NCI-H82 treated with DMSO at 0.1 percent for 48 hours (cell line): ENCODE measurements around the gene ATP9B.
"Not testable (repeated sequence)": the region's sequence is repeated elsewhere in the genome, so short reads cannot be mapped to it uniquely, and the experiment has no call there.

Source experiments
- DNase-seq: peaks from one replicate; lab custom pipeline; 2025; ENCODE audit not compliant: unreplicated experiment; lab: John Stamatoyannopoulos, UW

The ATP9B gene

DNA sequence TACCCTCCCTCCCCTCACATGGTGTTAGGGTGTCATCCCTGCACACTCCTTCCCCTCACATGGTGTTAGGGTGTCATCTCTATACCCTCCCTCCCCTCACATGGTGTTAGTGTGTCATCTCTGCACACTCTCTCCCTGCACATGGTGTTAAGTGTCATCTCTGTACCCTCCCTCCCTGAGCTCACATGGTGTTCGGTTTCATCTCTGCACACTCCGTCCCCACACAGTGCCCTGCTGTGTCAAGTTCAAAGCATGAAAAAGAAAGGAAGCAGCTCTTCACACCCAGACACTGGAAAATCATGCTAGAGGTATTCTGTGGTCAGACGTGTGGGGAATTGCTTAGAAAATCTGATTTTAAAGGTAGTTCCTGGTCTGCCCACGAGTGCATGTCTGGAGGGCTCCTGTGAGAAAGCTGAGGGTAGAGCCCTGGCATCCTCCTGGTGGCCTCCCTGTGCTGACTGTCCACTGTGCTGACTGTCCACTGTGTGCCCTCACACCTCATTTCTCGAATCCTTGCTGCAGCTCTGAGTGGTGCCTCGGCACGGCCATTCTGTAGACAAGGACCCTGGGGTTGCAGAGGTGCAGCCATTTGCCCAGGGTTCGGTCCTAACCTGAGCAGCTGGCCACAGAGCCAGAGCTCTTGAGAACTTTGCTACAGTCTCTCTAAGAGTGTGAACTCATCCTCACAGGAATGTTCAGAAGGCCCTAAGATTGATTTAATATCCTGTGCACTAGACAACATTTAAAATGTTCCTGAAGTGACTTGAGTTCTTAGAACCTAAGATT lies 257.4 kb downstream of the ATP9B start:
- DNase-seq, result no peak

- DNase-seq, result no peak
These were observed 258.1 kb downstream of the ATP9B start for GRCh38 chr18:79327199-79327721.

DNA sequence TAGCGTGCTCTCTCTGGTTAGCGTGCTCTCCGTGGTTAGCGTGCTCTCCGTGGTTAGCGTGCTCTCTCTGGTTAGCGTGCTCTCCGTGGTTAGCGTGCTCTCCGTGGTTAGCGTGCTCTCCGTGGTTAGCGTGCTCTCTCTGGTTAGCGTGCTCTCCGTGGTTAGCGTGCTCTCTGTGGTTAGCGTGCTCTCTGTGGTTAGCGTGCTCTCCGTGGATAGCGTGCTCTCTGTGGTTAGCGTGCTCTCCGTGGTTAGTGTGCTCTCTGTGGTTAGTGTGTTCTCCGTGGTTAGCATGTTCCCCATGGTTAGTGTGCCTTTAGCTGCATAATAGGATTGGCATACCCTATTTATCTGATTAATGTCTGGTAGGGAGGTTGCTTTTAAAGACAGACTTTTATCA lies 258.7 kb downstream of the ATP9B start:
- DNase-seq, result not testable (repeated sequence)

GRCh38 chr18:79328887-79329286 lies 259.7 kb downstream of the ATP9B start:
- DNase-seq, result no peak

DNA sequence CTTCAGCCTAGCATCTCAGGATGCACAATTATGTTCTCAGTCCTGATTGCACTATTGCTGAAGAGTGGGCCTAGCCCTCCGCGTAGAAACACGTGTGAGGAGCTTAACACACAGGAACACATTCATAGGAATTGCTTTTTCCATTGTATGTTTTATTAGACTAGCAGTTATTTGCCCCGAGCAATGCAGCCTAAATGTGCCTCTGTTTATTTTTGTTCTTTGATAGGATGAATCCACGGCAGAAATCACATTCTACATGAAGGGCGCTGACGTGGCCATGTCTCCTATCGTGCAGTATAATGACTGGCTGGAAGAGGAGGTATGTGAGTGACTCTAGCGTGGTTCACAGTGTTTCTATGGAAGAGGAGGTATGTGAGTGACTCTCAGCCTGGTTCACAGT lies 260.6 kb downstream of the ATP9B start:
- no peak for DNase-seq

DNA sequence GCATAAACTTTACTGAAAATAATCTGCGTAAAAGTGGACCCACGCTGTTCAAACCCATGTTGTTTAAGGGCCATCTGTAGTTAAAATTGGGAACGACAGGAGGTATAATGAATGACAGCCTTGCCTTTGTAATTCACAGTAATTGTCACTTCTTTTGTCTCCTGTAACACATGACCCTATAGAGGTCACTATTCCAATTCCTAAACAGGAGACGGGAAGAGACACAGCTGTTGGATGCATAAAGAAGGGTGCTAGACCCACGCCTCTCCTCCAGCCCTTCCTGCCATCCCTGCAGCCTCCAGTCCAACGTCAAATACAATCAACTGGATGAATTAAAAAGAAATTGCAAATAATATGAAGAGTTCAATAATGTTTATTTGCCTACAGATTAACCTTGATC lies 263.5 kb downstream of the ATP9B start:
- DNase-seq, result no peak

DNA sequence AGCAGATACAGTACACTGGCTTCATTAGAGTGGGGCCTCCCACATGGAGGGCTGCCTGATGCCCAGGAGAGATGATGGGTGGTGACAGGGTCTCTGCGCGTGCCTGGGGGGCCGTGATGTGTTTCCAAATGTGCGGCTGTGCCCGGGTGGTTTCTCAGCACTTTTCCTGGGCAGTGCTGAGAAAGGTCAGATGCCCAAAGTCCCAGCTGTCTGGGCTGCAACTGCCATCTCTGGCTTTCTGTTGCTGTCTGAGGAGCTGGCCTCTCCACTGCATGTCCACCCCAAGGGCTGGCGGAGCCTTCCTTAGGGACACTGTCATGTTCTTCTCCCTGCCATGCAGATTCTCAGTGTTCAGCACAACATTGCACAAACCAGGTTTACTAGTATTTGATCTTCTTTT lies 263.9 kb downstream of the ATP9B start:
- no peak for DNase-seq

GRCh38 chr18:79334496-79335233 lies 265.5 kb downstream of the ATP9B start:
- DNase-seq, result no peak

DNA sequence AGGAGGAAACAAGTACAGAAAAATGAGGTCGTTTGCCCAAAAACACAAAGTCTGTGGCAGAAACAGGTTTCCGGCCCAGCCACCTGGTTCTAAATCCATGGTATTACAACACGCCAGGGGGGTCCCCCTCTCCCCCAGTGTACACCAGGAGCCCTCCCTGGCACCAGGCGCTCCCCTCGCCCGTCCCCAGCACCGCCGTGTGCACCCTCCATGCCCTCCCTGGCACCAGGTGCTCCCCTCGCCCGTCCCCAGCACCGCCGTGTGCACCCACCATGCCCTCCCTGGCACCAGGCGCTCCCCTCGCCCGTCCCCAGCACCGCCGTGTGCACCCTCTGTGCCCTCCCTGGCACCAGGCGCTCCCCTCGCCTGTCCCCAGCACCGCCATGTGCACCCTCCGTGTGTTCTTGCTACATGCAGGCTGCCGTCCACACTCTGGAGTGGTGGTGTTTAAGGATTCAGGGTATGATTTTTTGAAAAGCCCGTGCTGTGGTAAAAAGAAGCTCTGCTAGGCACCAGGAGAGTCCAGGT lies 266.7 kb downstream of the ATP9B start:
- no peak for DNase-seq

DNA sequence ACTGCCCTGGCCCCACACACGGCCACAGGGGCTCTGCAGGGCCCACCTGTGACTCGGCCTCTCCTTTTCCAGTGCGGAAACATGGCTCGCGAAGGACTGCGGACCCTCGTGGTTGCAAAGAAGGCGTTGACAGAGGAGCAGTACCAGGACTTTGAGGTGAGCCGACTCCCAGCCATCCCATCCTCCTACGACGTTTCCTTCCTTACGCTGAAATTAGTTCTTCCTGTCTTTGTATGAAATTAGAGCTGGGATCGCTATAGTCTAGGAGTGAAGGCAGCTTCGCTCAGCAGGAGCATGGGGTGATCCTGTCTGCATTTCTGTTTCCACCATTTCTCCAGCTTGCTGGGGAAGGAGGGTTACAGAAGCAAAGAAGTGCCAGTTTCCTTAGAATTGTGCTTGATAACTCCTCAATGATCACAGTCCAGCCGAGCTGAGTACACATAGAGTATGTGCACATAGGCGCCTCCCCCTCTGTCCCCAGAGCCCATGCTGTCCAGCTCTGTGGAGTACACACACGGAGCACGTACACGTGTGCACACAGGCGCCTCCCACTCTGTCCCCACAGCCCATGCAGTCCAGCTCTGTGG lies 267.5 kb downstream of the ATP9B start:
- no peak for DNase-seq

DNA sequence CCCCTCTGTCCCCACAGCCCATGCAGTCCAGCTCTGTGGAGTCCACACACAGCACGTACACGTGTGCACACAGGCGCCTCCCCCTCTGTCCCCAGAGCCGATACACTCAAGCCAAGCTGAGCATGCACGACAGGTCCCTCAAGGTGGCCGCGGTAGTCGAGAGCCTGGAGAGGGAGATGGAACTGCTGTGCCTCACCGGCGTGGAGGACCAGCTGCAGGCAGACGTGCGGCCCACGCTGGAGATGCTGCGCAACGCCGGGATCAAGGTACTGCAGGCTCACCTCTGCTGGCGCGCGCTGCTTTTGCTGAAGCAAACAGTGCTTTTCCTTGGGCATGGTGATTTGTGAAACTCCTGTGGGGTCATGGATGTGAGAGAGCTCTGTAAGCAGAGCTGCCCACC lies 268.0 kb downstream of the ATP9B start:
- no peak for DNase-seq

GRCh38 chr18:79337620-79338019 lies 268.4 kb downstream of the ATP9B start:
- no peak for DNase-seq

DNA sequence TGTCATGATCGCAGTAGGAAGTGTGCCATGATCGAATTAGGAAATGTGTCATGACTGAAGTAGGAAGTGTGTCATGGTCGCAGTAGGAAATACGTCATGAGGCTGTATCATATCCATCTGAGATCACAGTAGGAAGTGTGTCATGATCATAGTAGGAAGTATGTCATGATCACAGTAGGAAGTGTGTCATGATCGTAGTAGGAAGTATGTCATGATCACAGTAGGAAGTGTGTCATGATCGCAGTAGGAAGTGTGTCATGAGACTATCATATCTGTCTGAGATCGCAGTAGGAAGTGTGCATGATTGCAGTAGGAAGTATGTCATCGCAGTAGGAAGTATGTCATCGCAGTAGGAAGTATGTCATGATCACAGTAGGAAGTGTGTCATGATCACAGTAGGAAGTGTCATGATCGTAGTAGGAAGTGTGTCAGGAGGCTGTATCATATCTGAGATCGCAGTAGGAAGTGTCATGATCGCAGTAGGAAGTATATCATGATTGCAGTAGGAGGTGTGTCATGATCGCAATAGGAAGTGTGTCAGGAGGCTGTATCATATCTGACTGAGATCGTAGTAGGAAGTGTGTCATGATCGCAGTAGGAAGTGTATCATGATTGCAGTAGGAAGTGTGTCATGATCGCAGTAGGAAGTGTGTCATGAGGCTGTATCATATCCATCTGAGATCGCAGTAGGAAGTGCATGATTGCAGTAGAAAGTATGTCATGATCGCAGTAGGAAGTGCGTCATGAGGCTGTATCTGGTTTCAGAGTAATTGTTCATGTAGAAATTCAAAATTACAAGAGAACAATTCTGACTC lies 270.1 kb downstream of the ATP9B start:
- no peak for DNase-seq

DNA sequence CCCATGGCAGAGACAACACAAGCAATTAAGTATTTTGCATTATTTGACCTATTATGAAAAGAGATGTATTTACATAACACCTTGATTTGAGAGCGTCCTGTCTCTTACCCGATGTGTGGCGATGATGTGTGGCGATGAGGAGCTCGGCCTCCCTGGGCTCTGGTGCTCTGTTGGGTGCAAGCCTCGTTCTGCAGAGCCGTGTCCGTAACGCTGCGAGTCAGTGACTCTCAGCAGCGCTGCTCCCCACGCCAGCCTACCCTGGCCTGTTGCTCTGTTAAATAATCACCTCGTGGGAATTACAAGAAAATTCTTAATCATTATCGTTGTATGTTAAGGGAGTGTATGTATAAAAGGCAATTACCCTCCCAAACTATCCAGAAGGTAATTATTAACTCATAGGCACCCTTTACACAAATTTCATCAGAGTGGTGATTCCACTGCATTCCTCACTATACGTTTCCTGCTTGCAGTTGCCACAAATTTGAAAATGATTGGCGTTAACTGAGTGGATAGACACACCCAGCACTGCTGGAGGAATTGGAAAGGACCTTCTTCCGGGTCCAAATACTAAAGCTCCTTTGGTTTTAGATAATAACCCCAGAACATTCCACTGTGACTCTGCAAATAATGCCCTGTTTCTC lies 274.5 kb downstream of the ATP9B start:
- DNase-seq, result no peak

DNA sequence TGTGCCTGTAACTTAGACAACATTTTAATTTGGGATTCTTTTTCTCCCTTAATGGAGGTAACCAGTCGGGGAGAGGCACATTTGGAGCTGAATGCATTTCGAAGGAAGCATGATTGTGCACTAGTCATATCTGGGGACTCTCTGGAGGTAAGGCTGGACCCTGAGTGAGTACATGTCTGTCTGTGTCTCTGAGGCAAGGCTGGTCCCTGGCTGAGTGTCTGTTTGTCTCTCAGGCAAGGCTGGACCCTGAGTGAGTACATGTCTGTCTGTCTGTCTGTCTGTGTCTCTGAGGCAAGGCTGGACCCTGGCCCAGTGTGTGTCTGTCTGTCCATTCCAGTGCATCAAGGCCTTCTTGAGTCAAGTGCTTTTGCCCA lies 275.0 kb downstream of the ATP9B start:
- no peak for DNase-seq

DNA sequence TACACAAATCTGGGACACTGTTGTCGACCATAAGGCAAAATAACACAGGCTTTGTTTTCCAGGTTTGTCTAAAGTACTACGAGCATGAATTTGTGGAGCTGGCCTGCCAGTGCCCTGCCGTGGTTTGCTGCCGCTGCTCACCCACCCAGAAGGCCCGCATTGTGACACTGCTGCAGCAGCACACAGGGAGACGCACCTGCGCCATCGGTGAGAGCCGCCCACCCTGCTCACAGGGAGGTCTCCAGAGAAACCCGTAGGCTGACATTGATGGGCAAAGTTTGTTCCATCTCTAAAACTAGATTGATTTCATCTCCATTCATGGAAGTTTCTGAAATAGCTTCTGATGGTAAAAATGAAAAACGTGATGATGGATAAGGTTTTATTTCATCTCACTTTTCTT lies 276.2 kb downstream of the ATP9B start:
- DNase-seq, result no peak

- DNase-seq, result no peak
These were observed 276.8 kb downstream of the ATP9B start for GRCh38 chr18:79345981-79346380.

DNA sequence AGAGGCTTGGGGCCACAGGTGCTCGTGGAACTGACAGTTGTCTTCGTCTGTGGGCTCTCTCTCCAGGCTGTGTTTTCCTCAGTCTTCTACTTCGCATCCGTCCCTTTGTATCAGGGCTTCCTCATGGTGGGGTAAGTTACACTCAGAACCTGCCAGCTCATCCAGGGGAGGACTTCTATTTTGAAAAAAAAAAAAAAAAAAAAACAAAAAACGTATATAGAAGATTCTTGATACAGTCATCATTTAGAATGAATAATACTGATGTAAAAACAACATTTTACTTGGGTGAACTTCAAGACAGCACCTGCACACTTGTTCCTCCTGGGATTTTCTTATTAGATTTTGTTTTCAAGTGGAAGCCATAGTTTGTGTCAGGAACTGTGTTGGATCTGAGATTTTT lies 278.9 kb downstream of the ATP9B start:
- no peak for DNase-seq

- no peak for DNase-seq
These were observed 283.2 kb downstream of the ATP9B start for GRCh38 chr18:79352432-79352831.

GRCh38 chr18:79353267-79353666 lies 284.1 kb downstream of the ATP9B start:
- no peak for DNase-seq
